AG04449 (cell line): ENCODE results near the gene COL9A1.

ENCODE experiments used
- CTCF ChIA-PET: fragments of 350-600 bp; formaldehyde crosslinking; extraction: SDS; loops from one replicate; lab custom pipeline; 2021; ENCODE audit warnings: antibody characterized with exemption; lab: Yijun Ruan, JAX
- POLR2A ChIA-PET: fragments of 400-600, 350-600 bp; formaldehyde crosslinking; extraction: SDS; loops from one replicate; lab custom pipeline; 2020; ENCODE audit warnings: antibody characterized with exemption, inconsistent platforms; lab: Yijun Ruan, JAX
- DNase-seq: peaks from one replicate; pipeline ENCODE4 v3.0.0-alpha.2; 2010; ENCODE audit warnings: low read depth, low spot score
- H3K4me3 ChIP-seq: 2 replicates; pipeline ENCODE4 v1.5.1; 2011; ENCODE audit warnings: low read depth, mild to moderate bottlenecking, control low read depth, low read length
- TF ChIP-seq, protein P1 (sequence below): IDR thresholded peaks from one replicate; pipeline ENCODE4 v1.5.1; 2011; ENCODE audit warnings: mild to moderate bottlenecking, moderate library complexity, low read length, control low read depth, inconsistent platforms; ENCODE audit not compliant: insufficient read depth; ENCODE audit errors: missing control alignments

COL9A1 gene

DNA sequence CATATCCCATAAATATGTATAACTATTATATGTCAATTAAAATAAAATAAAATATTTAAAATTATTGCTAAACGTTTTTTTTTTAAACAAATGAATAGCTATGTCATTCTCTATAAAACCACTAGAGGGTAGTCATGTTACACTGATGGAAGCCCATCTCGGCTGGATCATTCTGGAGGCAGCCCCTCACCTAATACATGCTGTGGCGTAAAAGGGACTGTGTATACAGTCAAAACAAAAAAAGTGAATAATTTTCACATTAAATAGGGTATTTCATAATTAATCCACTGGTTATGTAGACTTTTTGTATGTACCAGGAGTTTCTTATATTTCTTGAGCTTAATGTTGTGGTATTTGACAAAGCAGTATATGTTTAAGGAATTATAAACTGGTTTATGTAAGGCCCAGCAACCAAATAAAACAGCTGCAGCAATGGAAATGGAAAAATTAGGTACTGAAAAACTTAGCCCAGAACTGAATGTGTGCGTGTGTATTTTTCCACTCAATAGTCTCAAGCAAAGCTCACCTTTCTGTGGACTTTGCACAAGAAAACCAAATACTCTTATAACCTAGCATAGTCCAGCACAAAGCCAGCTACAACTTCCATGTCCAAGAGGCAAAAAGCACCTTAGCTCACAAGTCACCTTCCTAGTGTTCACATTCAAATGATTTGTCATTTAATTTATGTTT lies 81.7 kb downstream of the COL9A1 start:
- POLR2A ChIA-PET, result interaction anchor here (0.6 kb wide), 1 partner anchor 14 kb away, joined by 5 read pairs; no protein-coding TSS in a partner anchor
- peak; percentile 1 for DNase-seq

DNA sequence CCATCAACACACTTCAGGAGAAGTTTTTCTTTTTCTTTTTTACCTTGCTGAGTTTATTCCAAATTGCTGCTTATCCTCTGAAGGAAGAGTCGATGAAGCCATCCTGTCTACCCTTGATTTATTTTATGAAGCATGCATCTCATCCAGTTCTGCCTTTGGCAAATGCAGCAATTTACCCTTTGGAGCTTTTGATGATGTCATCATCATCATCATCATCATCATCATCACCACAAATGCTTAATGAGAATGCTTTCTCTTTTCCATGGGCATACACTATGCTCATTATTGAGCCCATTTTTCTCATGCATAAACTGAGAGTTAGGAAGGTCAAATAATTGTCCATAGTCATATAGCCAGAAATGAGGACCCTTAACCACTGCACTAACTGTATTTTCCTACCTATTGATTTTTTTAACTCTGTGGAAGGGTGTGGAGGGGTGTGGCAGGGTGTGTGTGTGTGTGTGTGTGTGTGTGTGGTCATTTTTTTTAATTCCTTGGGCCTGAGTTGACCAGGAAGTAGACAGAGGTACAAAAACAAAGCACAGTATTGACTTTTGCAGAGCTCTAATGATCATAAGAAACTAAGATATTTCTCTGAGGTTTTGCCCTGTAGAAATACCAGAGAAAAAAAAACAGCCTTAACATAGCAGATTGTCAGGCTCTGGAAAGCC lies 82.8 kb downstream of the COL9A1 start:
- POLR2A ChIA-PET, result no interaction called here
- TF ChIP-seq, protein P1, sequence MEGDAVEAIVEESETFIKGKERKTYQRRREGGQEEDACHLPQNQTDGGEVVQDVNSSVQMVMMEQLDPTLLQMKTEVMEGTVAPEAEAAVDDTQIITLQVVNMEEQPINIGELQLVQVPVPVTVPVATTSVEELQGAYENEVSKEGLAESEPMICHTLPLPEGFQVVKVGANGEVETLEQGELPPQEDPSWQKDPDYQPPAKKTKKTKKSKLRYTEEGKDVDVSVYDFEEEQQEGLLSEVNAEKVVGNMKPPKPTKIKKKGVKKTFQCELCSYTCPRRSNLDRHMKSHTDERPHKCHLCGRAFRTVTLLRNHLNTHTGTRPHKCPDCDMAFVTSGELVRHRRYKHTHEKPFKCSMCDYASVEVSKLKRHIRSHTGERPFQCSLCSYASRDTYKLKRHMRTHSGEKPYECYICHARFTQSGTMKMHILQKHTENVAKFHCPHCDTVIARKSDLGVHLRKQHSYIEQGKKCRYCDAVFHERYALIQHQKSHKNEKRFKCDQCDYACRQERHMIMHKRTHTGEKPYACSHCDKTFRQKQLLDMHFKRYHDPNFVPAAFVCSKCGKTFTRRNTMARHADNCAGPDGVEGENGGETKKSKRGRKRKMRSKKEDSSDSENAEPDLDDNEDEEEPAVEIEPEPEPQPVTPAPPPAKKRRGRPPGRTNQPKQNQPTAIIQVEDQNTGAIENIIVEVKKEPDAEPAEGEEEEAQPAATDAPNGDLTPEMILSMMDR, result no peak
- CTCF ChIA-PET, result interaction anchor here (0.8 to 3.2 kb wide), 12 partner anchors 9 to 793 kb away, joined by 3 to 31 read pairs (median 5); no protein-coding TSS in a partner anchor
- H3K4me3 ChIP-seq, result no peak overlapping the region
- DNase-seq, result no peak

More for the DNA sequence above, 81.7 kb downstream of the COL9A1 start:
- TF ChIP-seq, protein P1, result peak; percentile 28
- H3K4me3 ChIP-seq, result no peak overlapping the region
- CTCF ChIA-PET, result interaction anchor here (0.8 to 3.2 kb wide), 28 partner anchors 8 to 792 kb away, joined by 3 to 31 read pairs (median 4); no protein-coding TSS in a partner anchor

- DNase-seq, result no peak
- ChIA-PET CTCF (no interaction called here), POLR2A (no interaction called here)
- no peak overlapping the region for H3K4me3 ChIP-seq
- TF ChIP-seq, protein P1, result no peak
Measured at GRCh38 chr6:70216767-70217166, 86.1 kb downstream of the COL9A1 start.

DNA sequence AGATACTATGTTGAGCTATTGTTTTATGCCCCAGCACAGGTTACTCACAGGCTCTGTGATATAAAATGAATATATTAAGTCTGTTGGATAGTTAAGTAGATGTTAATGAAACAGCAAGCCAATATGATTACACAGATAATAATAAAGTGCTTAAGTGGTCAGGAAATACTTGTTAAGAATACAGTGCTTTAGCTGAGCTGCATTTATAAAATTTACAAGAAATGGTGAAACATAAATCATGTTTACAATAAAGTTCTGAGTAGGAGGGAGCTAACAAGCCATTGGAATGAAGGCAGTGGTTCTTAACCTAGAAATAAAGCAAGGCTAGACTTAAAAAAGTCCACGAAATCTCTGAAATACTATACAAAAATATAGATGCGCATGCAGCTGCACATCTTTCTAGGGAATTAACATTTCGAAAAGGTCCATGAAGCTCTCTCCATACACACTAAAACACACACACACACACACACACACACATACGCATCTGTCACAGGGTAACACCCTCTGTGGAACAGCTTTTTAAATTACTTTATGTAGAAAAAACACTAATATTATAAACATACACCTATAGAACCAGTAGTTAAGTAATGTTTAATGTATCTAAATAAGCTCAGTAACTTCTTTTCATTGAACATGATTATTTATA lies 87.3 kb downstream of the COL9A1 start:
- TF ChIP-seq, protein P1, result no peak
- POLR2A ChIA-PET, result no interaction called here
- CTCF ChIA-PET, result interaction anchor here (1.1 kb wide), 1 partner anchor 9 kb away, joined by 3 read pairs; no protein-coding TSS in a partner anchor
- H3K4me3 ChIP-seq, result no peak overlapping the region
- DNase-seq, result no peak

- H3K4me3 ChIP-seq, result no peak overlapping the region
- ChIA-PET CTCF (interaction anchor here (0.8 kb wide), 1 partner anchor 11 kb away, joined by 3 read pairs; no protein-coding TSS in a partner anchor), POLR2A (no interaction called here)
- TF ChIP-seq, protein P1, result no peak
- no peak for DNase-seq
Measured at GRCh38 chr6:70210462-70210861, 92.4 kb downstream of the COL9A1 start.
